ENCODE data around the gene CTDSP2. TPM values are rescaled to one million over a fixed set of nuclear protein-coding genes. Genes with fewer than 3 reads are reported as not detected.

CTDSP2 gene
- total and polyA plus RNA-seq, 2 of the 8 experiments (the other 6 are each of a cell fraction or from before 2014, with no cell fraction given) = 71.3 to 91.7 TPM

DNA sequence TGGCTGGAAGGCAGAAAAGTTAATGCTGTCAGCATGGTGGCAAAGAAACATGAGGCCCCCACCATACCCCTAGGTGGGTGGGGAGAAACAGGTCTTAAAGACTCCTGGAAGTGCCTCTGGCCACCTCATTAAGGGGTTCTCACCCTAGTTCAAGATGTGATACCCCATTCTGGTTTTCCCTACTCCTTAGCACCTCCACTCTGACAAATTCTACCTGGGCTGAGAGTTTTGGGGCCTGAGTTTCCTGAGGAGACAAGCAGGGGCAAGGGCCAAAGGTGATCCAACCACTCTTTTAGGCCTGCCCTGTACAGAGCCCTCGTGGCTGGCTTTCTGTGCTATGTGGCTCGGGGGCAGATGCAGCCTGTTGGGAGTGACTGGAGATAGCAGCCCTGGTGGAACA lies 20.1 kb downstream of the CTDSP2 start (continued):
- TF ChIP-seq CBX5 (IDR thresholded peaks at IDR 0.05; ENCODE audit: low read depth, low read length) = no peak
- TF ChIP-seq JUN (IDR thresholded peaks at IDR 0.05; ENCODE audit: low read depth, low read length) = no peak
- no peak for TF ChIP-seq ASH2L (IDR thresholded peaks at IDR 0.05; ENCODE audit: low read length)

All from H1 (cell line).